Activated CD8-positive, alpha-beta T cell treated with anti-CD3 and anti-CD28 coated beads for 36 hours (primary cell): ENCODE measurements around the gene NIM1K. TPM values are rescaled to one million over a fixed set of nuclear protein-coding genes. Genes with fewer than 3 reads are reported as not detected.
A peak's percentile ranks its signal among the peaks of the same experiment; 100 is the strongest.

Source experiments
- ATAC-seq: fragments of 200-7000 bp; cut with Tn5 transposase; one replicate; pipeline ENCODE4 v1.10.0; 2021; ENCODE audit warnings: mild to moderate bottlenecking, moderate library complexity
- CTCF ChIA-PET: fragments of 350-600 bp; sonication (Branson Sonifier 250); formaldehyde crosslinking; loops from one replicate; lab custom pipeline; 2021; ENCODE audit warnings: antibody characterized with exemption; lab: Charles Lee
- POLR2A ChIA-PET: fragments of 350-600 bp; sonication (Branson Sonifier 250); formaldehyde crosslinking; loops from one replicate; lab custom pipeline; 2021; ENCODE audit warnings: antibody characterized with exemption; lab: Charles Lee
- DNase-seq: peaks from one replicate; pipeline ENCODE4 v3.0.0-alpha.2; 2020
- H3K27ac Mint-ChIP-seq: one replicate; pipeline ENCODE4 v1.8.0; 2021; ENCODE audit warnings: mild to moderate bottlenecking, mixed read lengths
- H3K27me3 Mint-ChIP-seq: one replicate; pipeline ENCODE4 v1.8.0; 2021; ENCODE audit warnings: mixed read lengths
- H3K36me3 Mint-ChIP-seq: one replicate; pipeline ENCODE4 v1.8.0; 2021; ENCODE audit warnings: low read depth, mixed read lengths
- H3K4me1 Mint-ChIP-seq: one replicate; pipeline ENCODE4 v1.8.0; 2021; ENCODE audit warnings: low read depth, mixed read lengths
- H3K4me3 Mint-ChIP-seq: one replicate; pipeline ENCODE4 v1.8.0; 2021; ENCODE audit warnings: mild to moderate bottlenecking, moderate library complexity, mixed read lengths
- H3K9me3 Mint-ChIP-seq: one replicate; pipeline ENCODE4 v1.8.0; 2021; ENCODE audit warnings: mixed read lengths
- intact Hi-C: fragments of 100-400 bp; cut with micrococcal nuclease; formaldehyde crosslinking; loops from one replicate; pipeline ENCODE4 v1.10.0; 2022
- total RNA-seq, 2 experiments: library from RNA; stranded (reverse); gene quantifications; one replicate each; pipeline ENCODE4 v1.2.3, GENCODE V29; 2021
- TF ChIP-seq, protein P1 (sequence below): fragments of 200-600 bp; IDR thresholded peaks from one replicate; pipeline ENCODE4 v1.8.0; 2022; ENCODE audit warnings: antibody characterized with exemption, mild to moderate bottlenecking

Gene NIM1K
- total RNA-seq, 2 experiments from 2014 or later = 2.1 to 3.2 TPM

DNA sequence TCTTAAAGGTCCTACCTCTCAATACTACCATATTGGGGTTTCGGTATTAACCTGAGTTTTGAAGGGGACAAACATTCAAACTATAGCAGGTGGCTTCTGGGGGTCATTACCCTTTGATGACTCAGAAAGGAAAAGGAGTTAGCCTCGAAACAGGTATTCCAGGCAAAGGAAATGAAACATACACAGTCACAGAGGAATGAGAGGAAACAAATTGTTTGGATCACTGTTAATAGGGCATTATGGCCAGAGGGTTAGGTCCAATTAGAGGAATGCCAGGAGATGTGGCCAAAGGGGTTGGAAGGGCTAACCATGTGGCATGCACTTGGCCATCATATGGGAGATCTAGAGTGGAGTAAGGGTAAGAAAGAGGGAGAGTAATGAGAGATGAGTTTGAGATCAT, 23.9 kb upstream of the NIM1K start:
- Mint-ChIP-seq H3K27me3 (no peaks in the 10 kb centered on the region), H3K9me3 (no peaks in the 10 kb centered on the region), H3K36me3 (peaks cover 44% of the 10 kb centered on the region), H3K27ac (no peak overlapping the region), H3K4me3 (no peak overlapping the region), H3K4me1 (peaks cover 7% of the 10 kb centered on the region)
- no peak for ATAC-seq
- ChIA-PET POLR2A (no interaction called here), CTCF (no interaction called here)
- DNase-seq = no peak
- TF ChIP-seq, protein P1, sequence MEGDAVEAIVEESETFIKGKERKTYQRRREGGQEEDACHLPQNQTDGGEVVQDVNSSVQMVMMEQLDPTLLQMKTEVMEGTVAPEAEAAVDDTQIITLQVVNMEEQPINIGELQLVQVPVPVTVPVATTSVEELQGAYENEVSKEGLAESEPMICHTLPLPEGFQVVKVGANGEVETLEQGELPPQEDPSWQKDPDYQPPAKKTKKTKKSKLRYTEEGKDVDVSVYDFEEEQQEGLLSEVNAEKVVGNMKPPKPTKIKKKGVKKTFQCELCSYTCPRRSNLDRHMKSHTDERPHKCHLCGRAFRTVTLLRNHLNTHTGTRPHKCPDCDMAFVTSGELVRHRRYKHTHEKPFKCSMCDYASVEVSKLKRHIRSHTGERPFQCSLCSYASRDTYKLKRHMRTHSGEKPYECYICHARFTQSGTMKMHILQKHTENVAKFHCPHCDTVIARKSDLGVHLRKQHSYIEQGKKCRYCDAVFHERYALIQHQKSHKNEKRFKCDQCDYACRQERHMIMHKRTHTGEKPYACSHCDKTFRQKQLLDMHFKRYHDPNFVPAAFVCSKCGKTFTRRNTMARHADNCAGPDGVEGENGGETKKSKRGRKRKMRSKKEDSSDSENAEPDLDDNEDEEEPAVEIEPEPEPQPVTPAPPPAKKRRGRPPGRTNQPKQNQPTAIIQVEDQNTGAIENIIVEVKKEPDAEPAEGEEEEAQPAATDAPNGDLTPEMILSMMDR = no peak
- intact Hi-C loops = no loop called here

DNA sequence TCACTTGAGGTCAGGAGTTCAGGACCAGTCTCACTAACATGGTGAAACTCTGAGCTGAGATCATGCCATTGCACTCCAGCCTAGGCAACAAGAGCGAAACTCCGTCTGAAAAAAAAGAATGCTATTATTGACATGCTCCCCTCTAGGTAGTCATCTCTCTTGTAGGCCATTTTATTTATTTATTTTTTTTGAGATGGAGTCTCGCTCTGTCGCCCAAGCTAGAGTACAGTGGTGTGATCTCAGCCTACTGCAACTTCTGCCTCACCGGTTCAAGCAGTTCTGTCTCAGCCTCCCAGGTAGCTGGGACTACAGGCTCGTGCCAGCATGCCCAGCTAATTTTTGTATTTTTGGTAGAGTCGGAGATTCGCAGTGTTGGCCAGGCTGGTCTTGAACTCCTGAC, 20.6 kb upstream of the NIM1K start:
- intact Hi-C loops = no loop called here
- no peaks in the 10 kb centered on the region for H3K27me3 Mint-ChIP-seq
- no peak overlapping the region for H3K27ac Mint-ChIP-seq
- no peak for ATAC-seq
- peaks cover 2% of the 10 kb centered on the region for H3K4me1 Mint-ChIP-seq
- peaks cover 37% of the 10 kb centered on the region for H3K36me3 Mint-ChIP-seq
- ChIA-PET POLR2A (no interaction called here), CTCF (no interaction called here)
- no peak for DNase-seq
- TF ChIP-seq, protein P1 = no peak
- H3K9me3 Mint-ChIP-seq = no peaks in the 10 kb centered on the region
- H3K4me3 Mint-ChIP-seq = no peak overlapping the region

DNA sequence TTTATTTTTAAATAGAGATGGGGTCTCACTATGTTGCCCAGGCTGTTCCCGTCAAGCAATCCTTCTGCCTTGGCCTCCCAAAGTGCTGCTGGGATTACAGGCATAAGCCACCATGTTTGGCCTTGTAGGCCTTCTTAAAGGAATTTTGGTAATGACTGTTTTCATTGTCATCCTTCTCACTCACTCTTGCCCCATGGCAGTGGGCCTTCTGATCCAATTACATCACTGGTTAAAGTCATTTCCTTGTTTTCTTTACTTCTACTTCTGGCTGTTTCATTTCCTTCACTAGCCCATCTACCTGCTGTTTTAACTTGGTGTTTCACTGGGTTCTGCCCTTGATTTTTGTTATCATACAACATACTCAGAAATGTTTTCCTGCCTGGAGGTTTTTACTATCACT, 20.1 kb upstream of the NIM1K start:
- POLR2A ChIA-PET = no interaction called here
- no peaks in the 10 kb centered on the region for H3K9me3 Mint-ChIP-seq
- H3K27ac Mint-ChIP-seq = peak overlapping the region; percentile 52
- H3K27me3 Mint-ChIP-seq = no peaks in the 10 kb centered on the region
- H3K4me3 Mint-ChIP-seq = no peak overlapping the region
- intact Hi-C loops = no loop called here
- CTCF ChIA-PET = no interaction called here
- ATAC-seq = no peak
- DNase-seq = no peak
- peaks cover 35% of the 10 kb centered on the region for H3K36me3 Mint-ChIP-seq
- TF ChIP-seq, protein P1 = no peak
- H3K4me1 Mint-ChIP-seq = peaks cover 2% of the 10 kb centered on the region

DNA sequence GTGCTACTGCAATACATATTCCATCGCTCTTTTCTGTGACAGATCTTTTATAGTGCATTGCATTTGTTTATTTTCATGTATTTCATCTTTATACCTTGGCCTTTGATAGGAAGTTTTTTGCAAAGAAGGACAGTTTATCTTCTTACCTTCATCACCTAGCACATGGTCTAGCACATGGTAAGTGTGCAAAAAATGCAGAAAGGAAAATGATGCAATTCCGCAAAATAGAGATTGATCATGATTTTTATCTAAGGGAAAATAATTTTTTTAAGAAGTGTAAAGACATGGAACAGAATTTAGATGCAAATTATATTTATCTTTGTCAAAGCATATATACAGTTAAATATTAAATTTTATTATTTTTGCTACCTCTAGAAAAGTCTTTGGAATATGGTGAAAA, 19.2 kb upstream of the NIM1K start:
- ChIA-PET CTCF (no interaction called here), POLR2A (no interaction called here)
- Mint-ChIP-seq H3K27me3 (no peaks in the 10 kb centered on the region), H3K36me3 (peaks cover 38% of the 10 kb centered on the region), H3K9me3 (no peaks in the 10 kb centered on the region), H3K4me1 (peaks cover 2% of the 10 kb centered on the region), H3K27ac (no peak overlapping the region), H3K4me3 (no peak overlapping the region)
- ATAC-seq (no peak), DNase-seq (no peak)
- intact Hi-C loops = no loop called here
- TF ChIP-seq, protein P1 = no peak

DNA sequence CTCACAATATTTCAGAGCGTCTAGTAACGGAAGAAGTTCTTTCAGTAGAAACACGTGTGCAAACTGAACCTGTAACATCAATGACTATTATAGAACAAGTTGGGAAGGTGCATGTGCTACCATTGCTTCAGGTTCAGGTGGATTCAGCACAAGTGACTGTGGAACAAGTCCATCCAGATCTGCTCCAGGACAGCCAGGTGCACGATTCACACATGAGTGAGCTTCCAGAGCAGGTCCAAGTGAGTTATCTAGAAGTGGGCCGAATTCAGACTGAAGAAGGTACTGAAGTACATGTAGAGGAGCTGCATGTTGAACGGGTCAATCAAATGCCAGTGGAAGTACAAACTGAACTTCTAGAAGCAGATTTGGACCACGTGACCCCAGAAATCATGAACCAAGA, 17.4 kb upstream of the NIM1K start:
- POLR2A ChIA-PET = interaction anchor here (0.5 kb wide), 1 partner anchor 12 kb away, joined by 3 read pairs; no protein-coding TSS in a partner anchor
- no peaks in the 10 kb centered on the region for H3K27me3 Mint-ChIP-seq
- CTCF ChIA-PET = no interaction called here
- H3K4me3 Mint-ChIP-seq = no peak overlapping the region
- DNase-seq (no peak), ATAC-seq (no peak)
- H3K4me1 Mint-ChIP-seq = peaks cover 2% of the 10 kb centered on the region
- no peaks in the 10 kb centered on the region for H3K9me3 Mint-ChIP-seq
- H3K36me3 Mint-ChIP-seq = peaks cover 27% of the 10 kb centered on the region
- intact Hi-C loops = no loop called here
- H3K27ac Mint-ChIP-seq = peak overlapping the region; percentile 59
- TF ChIP-seq, protein P1 = no peak
